Transverse colon (tissue), 4 donors: ENCODE results near the gene UBA5.

ENCODE experiments used
- POLR2A ChIP-seq: fragments of 450-650 bp; IDR thresholded peaks from one replicate; pipeline ENCODE4 v1.6.1; 2016; ENCODE audit warnings: antibody characterized with exemption, mild to moderate bottlenecking, moderate library complexity
- POLR2AphosphoS5 ChIP-seq, 3 donors: sonication (generic); formaldehyde crosslinking; IDR thresholded peaks; one replicate each; pipeline ENCODE4 v1.6.1; 2016; ENCODE audit warnings: antibody characterized with exemption in 3 of 3
- TF ChIP-seq, protein P1 (sequence below), 5 experiments: fragments of 200-600 bp in 3 of 5; fragments of 450-650 bp in 2 of 5; sonication (generic) in 3 of 5; IDR thresholded peaks; 1 replicate in 2 of 5; 2 replicates in 3 of 5; pipeline ENCODE4 v1.5.1; 2016 to 2017; ENCODE audit warnings: antibody characterized with exemption in 5 of 5, inconsistent platforms in 3 of 5, mild to moderate bottlenecking in 2 of 5, moderate library complexity in 1 of 5

- TF ChIP-seq POLR2A, result no peak
- TF ChIP-seq, protein P1, sequence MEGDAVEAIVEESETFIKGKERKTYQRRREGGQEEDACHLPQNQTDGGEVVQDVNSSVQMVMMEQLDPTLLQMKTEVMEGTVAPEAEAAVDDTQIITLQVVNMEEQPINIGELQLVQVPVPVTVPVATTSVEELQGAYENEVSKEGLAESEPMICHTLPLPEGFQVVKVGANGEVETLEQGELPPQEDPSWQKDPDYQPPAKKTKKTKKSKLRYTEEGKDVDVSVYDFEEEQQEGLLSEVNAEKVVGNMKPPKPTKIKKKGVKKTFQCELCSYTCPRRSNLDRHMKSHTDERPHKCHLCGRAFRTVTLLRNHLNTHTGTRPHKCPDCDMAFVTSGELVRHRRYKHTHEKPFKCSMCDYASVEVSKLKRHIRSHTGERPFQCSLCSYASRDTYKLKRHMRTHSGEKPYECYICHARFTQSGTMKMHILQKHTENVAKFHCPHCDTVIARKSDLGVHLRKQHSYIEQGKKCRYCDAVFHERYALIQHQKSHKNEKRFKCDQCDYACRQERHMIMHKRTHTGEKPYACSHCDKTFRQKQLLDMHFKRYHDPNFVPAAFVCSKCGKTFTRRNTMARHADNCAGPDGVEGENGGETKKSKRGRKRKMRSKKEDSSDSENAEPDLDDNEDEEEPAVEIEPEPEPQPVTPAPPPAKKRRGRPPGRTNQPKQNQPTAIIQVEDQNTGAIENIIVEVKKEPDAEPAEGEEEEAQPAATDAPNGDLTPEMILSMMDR (IDR thresholded peaks at IDR 0.05), result no peak
- TF ChIP-seq POLR2AphosphoS5 (IDR thresholded peaks at IDR 0.05), result no peak
Observed at GRCh38 chr3:132665230-132665745, 5.2 kb downstream of the UBA5 start.
